HG03280 (cell line): ENCODE data around the gene COP1.
"Not testable (repeated sequence)": the region's sequence is repeated elsewhere in the genome, so short reads cannot be mapped to it uniquely, and the experiment has no call there.

ENCODE experiments used
- ATAC-seq: cut with Tn5 transposase; IDR thresholded peaks from one replicate; pipeline ENCODE4 v1.9.1; 2021; ENCODE audit warnings: mild to moderate bottlenecking, moderate library complexity; ENCODE audit not compliant: unreplicated experiment

The COP1 gene

GRCh38 chr1:176049582-176049981 lies 157.5 kb downstream of the COP1 start:
- no peak for ATAC-seq

- ATAC-seq: no peak
These were observed 160.2 kb downstream of the COP1 start for GRCh38 chr1:176046926-176047325.

- ATAC-seq: no peak
These were observed 163.5 kb downstream of the COP1 start for GRCh38 chr1:176043537-176043936.

GRCh38 chr1:176033881-176034280 lies 173.2 kb downstream of the COP1 start:
- no peak for ATAC-seq

- ATAC-seq: no peak
These were observed 173.6 kb downstream of the COP1 start for GRCh38 chr1:176033474-176033873.

GRCh38 chr1:176032040-176032645 lies 174.9 kb downstream of the COP1 start:
- ATAC-seq: no peak

- no peak for ATAC-seq
These were observed 177.5 kb downstream of the COP1 start for GRCh38 chr1:176029609-176030008.

- no peak for ATAC-seq
These were observed 177.9 kb downstream of the COP1 start for GRCh38 chr1:176029155-176029554.

GRCh38 chr1:176027934-176028333 lies 179.2 kb downstream of the COP1 start:
- ATAC-seq: not testable (repeated sequence)

GRCh38 chr1:176022574-176022973 lies 184.5 kb downstream of the COP1 start:
- no peak for ATAC-seq

GRCh38 chr1:176017722-176018121 lies 189.4 kb downstream of the COP1 start:
- no peak for ATAC-seq

GRCh38 chr1:176009951-176010350 lies 197.1 kb downstream of the COP1 start:
- no peak for ATAC-seq

- not testable (repeated sequence) for ATAC-seq
These were observed 199.2 kb downstream of the COP1 start for GRCh38 chr1:176007756-176008389.

- not testable (repeated sequence) for ATAC-seq
These were observed 212.4 kb downstream of the COP1 start for GRCh38 chr1:175994660-175995059.

- not testable (repeated sequence) for ATAC-seq
These were observed 214.3 kb downstream of the COP1 start for GRCh38 chr1:175992825-175993224.

GRCh38 chr1:175992202-175992601 lies 214.9 kb downstream of the COP1 start:
- ATAC-seq: not testable (repeated sequence)

- no peak for ATAC-seq
These were observed 222.3 kb downstream of the COP1 start for GRCh38 chr1:175984813-175985212.

- no peak for ATAC-seq
These were observed 222.9 kb downstream of the COP1 start for GRCh38 chr1:175984057-175984812.

GRCh38 chr1:175983363-175983762 lies 223.7 kb downstream of the COP1 start:
- ATAC-seq: not testable (repeated sequence)

- no peak for ATAC-seq
These were observed 226.0 kb downstream of the COP1 start for GRCh38 chr1:175981128-175981527.

GRCh38 chr1:175978926-175979325 lies 228.2 kb downstream of the COP1 start:
- ATAC-seq: no peak

GRCh38 chr1:175978476-175978875 lies 228.6 kb downstream of the COP1 start:
- no peak for ATAC-seq
